ENCODE data around the gene ZNF469.

ZNF469 gene

GRCh38 chr16:88398170-88398873, 15.6 kb downstream of the ZNF469 start:
- H3K4me3 Mint-ChIP-seq, result no peak overlapping the region
- no peaks in the 10 kb centered on the region for H3K4me1 Mint-ChIP-seq
- H3K27me3 Mint-ChIP-seq, result peaks cover 37% of the 10 kb centered on the region
- no peak overlapping the region for H3K27ac Mint-ChIP-seq
- ATAC-seq, result no peak
- H3K36me3 Mint-ChIP-seq, result no peaks in the 10 kb centered on the region
- H3K9me3 Mint-ChIP-seq, result peaks cover 13% of the 10 kb centered on the region

DNA sequence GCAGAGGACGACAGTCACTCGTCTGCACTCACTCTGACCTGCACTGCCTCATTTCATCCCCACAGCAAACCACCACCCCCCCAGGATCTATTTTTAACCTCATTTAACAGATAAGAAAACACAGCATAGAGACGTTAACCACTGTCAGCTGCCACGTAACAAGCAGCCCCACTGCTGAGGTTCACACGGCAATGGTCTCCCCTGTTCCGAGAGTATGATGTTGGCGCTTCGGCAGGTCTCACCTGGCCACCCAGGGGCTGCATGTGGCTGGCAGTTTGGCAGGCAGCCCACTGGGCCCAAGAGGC, 16.1 kb downstream of the ZNF469 start:
- H3K36me3 Mint-ChIP-seq, result no peaks in the 10 kb centered on the region
- H3K9me3 Mint-ChIP-seq, result peaks cover 13% of the 10 kb centered on the region
- H3K4me3 Mint-ChIP-seq, result no peak overlapping the region
- no peak overlapping the region for H3K27ac Mint-ChIP-seq
- H3K4me1 Mint-ChIP-seq, result no peaks in the 10 kb centered on the region
- ATAC-seq, result no peak
- H3K27me3 Mint-ChIP-seq, result peaks cover 36% of the 10 kb centered on the region

GRCh38 chr16:88400186-88400585, 17.4 kb downstream of the ZNF469 start:
- Mint-ChIP-seq H3K27ac (no peak overlapping the region), H3K9me3 (peaks cover 13% of the 10 kb centered on the region), H3K4me3 (no peak overlapping the region), H3K27me3 (peaks cover 39% of the 10 kb centered on the region), H3K36me3 (no peaks in the 10 kb centered on the region), H3K4me1 (no peaks in the 10 kb centered on the region)
- ATAC-seq, result no peak

- Mint-ChIP-seq H3K4me1 (no peaks in the 10 kb centered on the region), H3K9me3 (peaks cover 13% of the 10 kb centered on the region), H3K27me3 (peaks cover 33% of the 10 kb centered on the region), H3K4me3 (no peak overlapping the region), H3K27ac (no peak overlapping the region), H3K36me3 (no peaks in the 10 kb centered on the region)
- ATAC-seq, result no peak
Measured at GRCh38 chr16:88401604-88402246, 19.0 kb downstream of the ZNF469 start.

- no peak for ATAC-seq
- Mint-ChIP-seq H3K9me3 (peaks cover 13% of the 10 kb centered on the region), H3K36me3 (no peaks in the 10 kb centered on the region), H3K4me1 (no peaks in the 10 kb centered on the region), H3K27ac (no peak overlapping the region), H3K27me3 (peaks cover 40% of the 10 kb centered on the region), H3K4me3 (no peak overlapping the region)
Measured at GRCh38 chr16:88402551-88403240, 19.9 kb downstream of the ZNF469 start.

DNA sequence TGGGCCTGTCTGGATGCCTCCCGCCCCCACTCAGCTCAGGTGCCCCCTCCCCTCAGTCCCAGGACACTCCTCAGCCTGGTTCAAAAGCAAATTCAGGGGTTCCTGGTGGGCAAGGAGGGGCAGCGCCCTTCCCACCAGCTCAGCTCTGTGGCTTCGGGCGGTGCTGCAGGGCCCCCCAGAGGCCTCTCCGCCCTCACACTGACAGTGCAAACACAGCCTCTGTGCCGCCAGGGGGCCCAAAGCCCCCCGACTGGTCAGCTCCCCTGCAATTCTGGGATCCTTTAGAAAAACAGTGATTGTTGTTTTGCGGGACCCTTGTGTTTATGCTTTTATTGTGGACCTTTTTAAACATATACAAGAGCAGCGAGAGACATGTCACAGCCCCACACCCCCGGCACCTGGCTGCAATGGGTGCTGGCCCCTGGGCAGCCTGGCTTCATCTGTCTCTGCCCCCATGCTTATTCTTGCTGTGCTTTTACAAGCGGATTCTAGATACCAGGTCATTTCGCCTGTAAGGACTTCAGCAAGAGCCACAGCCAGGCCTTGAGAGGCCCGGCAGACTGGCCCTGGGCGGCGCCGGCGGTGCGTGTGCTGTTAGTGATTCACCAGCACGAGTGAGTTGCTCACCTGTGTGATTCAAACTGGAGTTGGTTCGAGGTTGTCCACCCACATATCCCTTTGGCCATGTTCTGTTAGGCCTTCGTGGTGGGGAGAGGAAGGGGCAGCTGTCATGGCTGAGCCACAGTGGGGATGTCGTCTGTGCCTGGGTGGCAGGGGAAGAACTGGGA, 21.2 kb downstream of the ZNF469 start:
- H3K9me3 Mint-ChIP-seq, result peaks cover 8% of the 10 kb centered on the region
- no peaks in the 10 kb centered on the region for H3K36me3 Mint-ChIP-seq
- H3K27me3 Mint-ChIP-seq, result peaks cover 41% of the 10 kb centered on the region
- H3K4me3 Mint-ChIP-seq, result no peak overlapping the region
- H3K27ac Mint-ChIP-seq, result no peak overlapping the region
- H3K4me1 Mint-ChIP-seq, result no peaks in the 10 kb centered on the region
- no peak for ATAC-seq

- Mint-ChIP-seq H3K4me3 (no peak overlapping the region), H3K36me3 (no peaks in the 10 kb centered on the region), H3K27ac (no peak overlapping the region), H3K4me1 (no peaks in the 10 kb centered on the region), H3K9me3 (peaks cover 8% of the 10 kb centered on the region), H3K27me3 (peaks cover 49% of the 10 kb centered on the region)
- ATAC-seq, result no peak
Measured at GRCh38 chr16:88404769-88405168, 22.0 kb downstream of the ZNF469 start.

- no peaks in the 10 kb centered on the region for H3K4me1 Mint-ChIP-seq
- no peak overlapping the region for H3K4me3 Mint-ChIP-seq
- no peak overlapping the region for H3K27ac Mint-ChIP-seq
- H3K27me3 Mint-ChIP-seq, result peaks cover 50% of the 10 kb centered on the region
- H3K36me3 Mint-ChIP-seq, result no peaks in the 10 kb centered on the region
- H3K9me3 Mint-ChIP-seq, result peaks cover 8% of the 10 kb centered on the region
- no peak for ATAC-seq
Measured at GRCh38 chr16:88405216-88406060, 22.7 kb downstream of the ZNF469 start.

DNA sequence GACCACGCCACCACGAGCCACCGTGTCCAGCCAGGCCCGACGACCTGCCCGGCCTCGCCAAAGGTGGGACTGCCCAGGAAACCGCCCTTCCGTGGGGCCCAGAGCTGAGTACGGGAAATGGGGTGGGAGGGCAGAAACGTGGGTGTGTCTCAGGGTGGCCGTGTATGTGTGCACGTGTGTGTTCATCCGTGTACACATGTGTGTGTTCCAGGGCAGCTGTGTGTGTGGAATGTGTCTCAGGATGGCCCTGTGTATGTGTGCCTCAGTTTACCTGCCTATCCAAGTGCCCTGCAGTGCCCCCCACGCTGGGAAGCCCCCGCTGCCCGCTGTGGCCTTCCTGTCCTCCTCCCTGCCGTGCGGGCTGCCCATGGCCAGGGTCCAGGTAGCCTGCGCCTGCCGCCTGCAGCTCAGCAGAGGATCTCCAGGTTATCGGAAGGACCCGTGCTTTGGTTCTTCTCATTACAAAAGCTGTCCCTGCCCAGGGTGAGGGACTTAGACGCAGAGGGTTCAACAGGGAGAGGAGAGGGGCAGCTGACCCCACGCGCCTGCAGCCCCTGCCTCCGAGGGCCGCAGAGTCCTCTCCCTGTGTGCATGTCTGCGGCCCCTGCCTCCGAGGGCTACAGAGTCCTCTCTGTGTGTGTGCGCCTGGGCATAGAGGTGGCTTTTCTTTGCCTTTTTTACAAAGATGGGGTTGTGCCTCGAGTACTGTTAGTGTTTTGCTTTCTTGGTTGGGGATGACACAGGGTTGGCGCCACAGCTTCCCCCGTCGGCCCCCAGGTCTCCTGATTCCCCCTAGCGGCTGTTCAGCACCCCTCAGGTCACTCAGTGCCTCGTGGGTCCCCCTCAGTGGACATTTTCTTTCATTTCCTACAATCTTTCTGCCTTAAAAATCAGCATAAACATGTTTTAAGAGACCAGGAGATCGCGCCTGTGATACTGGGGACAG, 23.6 kb downstream of the ZNF469 start:
- no peaks in the 10 kb centered on the region for H3K4me1 Mint-ChIP-seq
- H3K36me3 Mint-ChIP-seq, result no peaks in the 10 kb centered on the region
- H3K27ac Mint-ChIP-seq, result no peak overlapping the region
- ATAC-seq, result no peak
- H3K4me3 Mint-ChIP-seq, result no peak overlapping the region
- H3K27me3 Mint-ChIP-seq, result peaks cover 46% of the 10 kb centered on the region
- H3K9me3 Mint-ChIP-seq, result peaks cover 6% of the 10 kb centered on the region

- H3K27ac Mint-ChIP-seq, result no peak overlapping the region
- no peaks in the 10 kb centered on the region for H3K36me3 Mint-ChIP-seq
- no peaks in the 10 kb centered on the region for H3K4me1 Mint-ChIP-seq
- no peak for ATAC-seq
- no peak overlapping the region for H3K4me3 Mint-ChIP-seq
- H3K27me3 Mint-ChIP-seq, result peaks cover 40% of the 10 kb centered on the region
- no peaks in the 10 kb centered on the region for H3K9me3 Mint-ChIP-seq
Measured at GRCh38 chr16:88407042-88407420, 24.3 kb downstream of the ZNF469 start.

- no peak for ATAC-seq
- Mint-ChIP-seq H3K36me3 (no peaks in the 10 kb centered on the region), H3K9me3 (no peaks in the 10 kb centered on the region), H3K4me3 (no peak overlapping the region), H3K27me3 (peaks cover 45% of the 10 kb centered on the region), H3K4me1 (no peaks in the 10 kb centered on the region), H3K27ac (no peak overlapping the region)
Measured at GRCh38 chr16:88407807-88408206, 25.0 kb downstream of the ZNF469 start.

- Mint-ChIP-seq H3K4me1 (no peaks in the 10 kb centered on the region), H3K4me3 (no peak overlapping the region), H3K27ac (no peak overlapping the region), H3K9me3 (no peaks in the 10 kb centered on the region), H3K36me3 (no peaks in the 10 kb centered on the region), H3K27me3 (peaks cover 45% of the 10 kb centered on the region)
- no peak for ATAC-seq
Measured at GRCh38 chr16:88408561-88409142, 25.9 kb downstream of the ZNF469 start.

DNA sequence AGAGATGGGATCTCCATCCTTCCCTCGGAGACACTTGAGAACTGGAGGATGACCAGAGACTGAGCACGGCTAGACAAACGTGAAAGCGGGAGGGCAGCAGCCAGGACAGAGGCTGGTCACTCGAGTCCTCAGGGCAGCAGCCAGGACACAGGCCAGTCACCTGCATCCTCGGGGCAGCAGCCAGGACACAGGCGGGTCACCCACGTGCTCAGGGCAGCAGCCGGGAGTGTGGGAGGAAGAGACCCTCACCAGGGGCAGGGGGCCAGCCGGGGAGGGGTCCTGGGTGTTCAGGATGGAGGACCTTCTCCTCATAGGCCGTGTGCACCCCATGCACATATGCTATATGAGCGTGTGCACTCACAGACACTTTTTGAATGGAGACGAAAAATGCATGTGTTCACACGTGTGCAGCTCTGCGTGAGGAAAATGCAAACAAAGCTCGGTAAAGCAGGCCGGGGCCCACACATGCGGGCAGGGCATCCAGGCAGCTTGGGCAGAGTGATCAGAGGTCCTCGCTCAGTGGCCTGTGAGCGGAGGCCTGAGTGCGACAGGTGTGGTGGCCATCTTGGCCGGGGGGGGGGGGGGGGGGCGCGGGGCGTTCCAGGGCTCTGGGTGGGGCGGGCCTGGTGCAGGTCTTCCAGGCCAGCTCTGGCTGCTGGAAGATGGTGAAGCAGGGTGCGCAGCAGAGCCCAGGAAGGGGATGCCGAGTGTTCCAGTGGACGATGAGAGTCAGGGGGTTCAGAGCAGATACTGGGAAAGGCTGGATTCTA, 26.7 kb downstream of the ZNF469 start:
- H3K27ac Mint-ChIP-seq, result no peak overlapping the region
- H3K9me3 Mint-ChIP-seq, result no peaks in the 10 kb centered on the region
- H3K4me3 Mint-ChIP-seq, result no peak overlapping the region
- no peak for ATAC-seq
- no peaks in the 10 kb centered on the region for H3K4me1 Mint-ChIP-seq
- no peaks in the 10 kb centered on the region for H3K36me3 Mint-ChIP-seq
- H3K27me3 Mint-ChIP-seq, result peaks cover 38% of the 10 kb centered on the region

All from stimulated activated memory B cell treated with anti-CD40 and anti-IgM and Interleukin-4, amounts not matched to agents 10 μg/mL and 1 μg/mL and 100 μg/mL, for 72 hours (primary cell).